Lower leg skin (tissue), 4 donors: ENCODE results near the gene DAO. TPM values are rescaled to one million over a fixed set of nuclear protein-coding genes. Genes with fewer than 3 reads are reported as not detected.

Experiments
- DNase-seq, 2 donors: peaks; one replicate each; pipeline ENCODE4 v3.0.0-alpha.2; 2019; ENCODE audit warnings: low spot score in 2 of 2
- H3K4me3 ChIP-seq: fragments of 200-600 bp; sonication (generic); 2 replicates; pipeline ENCODE4 v1.5.1; 2017; ENCODE audit warnings: mild to moderate bottlenecking, low read depth; ENCODE audit not compliant: poor library complexity, severe bottlenecking
- POLR2A ChIP-seq, 2 donors: fragments of 450-650 bp; IDR thresholded peaks; one replicate each; pipeline ENCODE4 v1.6.1; 2016 to 2017; ENCODE audit warnings: antibody characterized with exemption in 2 of 2, mild to moderate bottlenecking in 1 of 2, moderate library complexity in 1 of 2
- WGBS, 2 donors: methylation state at CpG; one replicate each; pipeline ENCODE4 v1.1.5; 2018; 5-methylcytosine and 5-hydroxymethylcytosine counted together
- intact Hi-C: fragments of 100-400 bp; cut with DNase I; formaldehyde crosslinking; loops from one replicate; pipeline ENCODE4 v1.15.0; 2023; ENCODE audit warnings: low total_unique reads
- total RNA-seq, 4 donors: library from RNA; depleted of rRNA; stranded (reverse); fragments of >200 nt; gene quantifications; one replicate each; pipeline ENCODE4 v1.1.0, GENCODE V29; 2016
- TF ChIP-seq, protein P1 (sequence below), 3 donors: fragments of 450-650 bp; IDR thresholded peaks; one replicate each; pipeline ENCODE4 v1.5.1; 2016; ENCODE audit warnings: antibody characterized with exemption in 3 of 3, mild to moderate bottlenecking in 3 of 3, moderate library complexity in 2 of 3

DAO gene
- total RNA-seq, 4 donors from 2014 or later = not detected

DNA sequence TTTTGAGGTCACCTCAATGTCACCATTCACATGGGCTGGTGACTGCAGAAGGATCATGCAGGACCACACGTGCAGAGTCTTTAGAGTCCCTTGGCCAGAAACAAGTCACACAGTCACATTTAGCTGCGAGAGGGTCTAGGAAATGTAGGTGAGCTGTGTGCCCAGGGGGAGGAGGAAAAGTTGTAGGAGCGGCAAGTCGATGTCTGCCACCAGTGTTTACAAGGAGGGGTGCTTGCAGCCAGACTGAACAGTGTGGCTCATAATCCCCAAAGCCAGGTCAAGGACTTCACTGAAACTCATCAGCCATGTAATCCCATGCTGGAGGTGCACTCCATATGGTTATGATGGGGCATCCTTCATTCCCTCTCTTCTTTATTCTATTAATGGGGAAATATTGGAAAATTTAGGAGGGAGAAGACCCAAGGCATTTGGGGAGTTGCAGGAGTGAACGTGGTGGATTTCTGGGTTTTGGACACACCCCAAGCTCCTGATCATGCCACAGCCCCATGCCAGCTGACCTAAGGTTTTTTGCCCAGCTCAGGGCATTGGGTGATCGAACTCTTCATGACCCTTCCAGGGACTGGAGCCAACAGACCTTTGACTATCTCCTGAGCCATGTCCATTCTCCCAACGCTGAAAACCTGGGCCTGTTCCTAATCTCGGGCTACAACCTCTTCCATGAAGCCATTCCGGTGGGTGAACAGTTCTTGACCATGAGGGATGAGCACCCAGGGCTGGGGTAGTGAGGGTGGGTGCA is 7.2 kb downstream of the DAO start:
- no peak overlapping the region for H3K4me3 ChIP-seq
- no peak for DNase-seq
- intact Hi-C loops = loop anchor here (10.0 kb wide), 1 partner anchor 58 kb away; no protein-coding TSS in a partner anchor
- TF ChIP-seq, protein P1, sequence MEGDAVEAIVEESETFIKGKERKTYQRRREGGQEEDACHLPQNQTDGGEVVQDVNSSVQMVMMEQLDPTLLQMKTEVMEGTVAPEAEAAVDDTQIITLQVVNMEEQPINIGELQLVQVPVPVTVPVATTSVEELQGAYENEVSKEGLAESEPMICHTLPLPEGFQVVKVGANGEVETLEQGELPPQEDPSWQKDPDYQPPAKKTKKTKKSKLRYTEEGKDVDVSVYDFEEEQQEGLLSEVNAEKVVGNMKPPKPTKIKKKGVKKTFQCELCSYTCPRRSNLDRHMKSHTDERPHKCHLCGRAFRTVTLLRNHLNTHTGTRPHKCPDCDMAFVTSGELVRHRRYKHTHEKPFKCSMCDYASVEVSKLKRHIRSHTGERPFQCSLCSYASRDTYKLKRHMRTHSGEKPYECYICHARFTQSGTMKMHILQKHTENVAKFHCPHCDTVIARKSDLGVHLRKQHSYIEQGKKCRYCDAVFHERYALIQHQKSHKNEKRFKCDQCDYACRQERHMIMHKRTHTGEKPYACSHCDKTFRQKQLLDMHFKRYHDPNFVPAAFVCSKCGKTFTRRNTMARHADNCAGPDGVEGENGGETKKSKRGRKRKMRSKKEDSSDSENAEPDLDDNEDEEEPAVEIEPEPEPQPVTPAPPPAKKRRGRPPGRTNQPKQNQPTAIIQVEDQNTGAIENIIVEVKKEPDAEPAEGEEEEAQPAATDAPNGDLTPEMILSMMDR (IDR thresholded peaks at IDR 0.05) = no peak
- no peak for TF ChIP-seq POLR2A (IDR thresholded peaks at IDR 0.05)
- 82 to 83% methylated on average over 9 of the region's 9 CpGs for WGBS, 2 donors

DNA sequence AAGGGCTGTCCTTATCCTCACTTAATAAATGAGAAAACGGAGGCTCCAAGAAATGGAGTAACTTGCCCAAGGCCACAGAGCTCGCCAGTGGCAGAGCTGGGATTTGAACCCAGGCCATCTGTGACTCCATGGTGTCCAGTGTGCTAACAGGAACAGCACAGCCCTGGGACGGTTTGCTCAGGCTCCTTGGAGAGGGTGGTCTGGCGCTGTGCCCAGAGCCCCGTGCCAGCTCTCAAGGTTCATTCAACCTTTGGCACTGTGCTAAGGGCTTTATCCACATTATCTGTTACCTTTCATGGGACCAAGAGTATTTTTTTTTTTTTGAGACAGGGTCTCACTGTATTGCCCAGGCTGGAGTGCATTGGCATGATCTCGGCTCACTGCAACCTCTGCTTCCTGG is 8.1 kb downstream of the DAO start:
- H3K4me3 ChIP-seq = no peak overlapping the region
- TF ChIP-seq, protein P1 (IDR thresholded peaks at IDR 0.05) = no peak
- no peak for TF ChIP-seq POLR2A (IDR thresholded peaks at IDR 0.05)
- intact Hi-C loops = loop anchor here (10.0 kb wide), 1 partner anchor 57 kb away; no protein-coding TSS in a partner anchor
- no peak for DNase-seq
- 50 to 59% methylated on average over 6 of the region's 6 CpGs for WGBS, 2 donors

DNA sequence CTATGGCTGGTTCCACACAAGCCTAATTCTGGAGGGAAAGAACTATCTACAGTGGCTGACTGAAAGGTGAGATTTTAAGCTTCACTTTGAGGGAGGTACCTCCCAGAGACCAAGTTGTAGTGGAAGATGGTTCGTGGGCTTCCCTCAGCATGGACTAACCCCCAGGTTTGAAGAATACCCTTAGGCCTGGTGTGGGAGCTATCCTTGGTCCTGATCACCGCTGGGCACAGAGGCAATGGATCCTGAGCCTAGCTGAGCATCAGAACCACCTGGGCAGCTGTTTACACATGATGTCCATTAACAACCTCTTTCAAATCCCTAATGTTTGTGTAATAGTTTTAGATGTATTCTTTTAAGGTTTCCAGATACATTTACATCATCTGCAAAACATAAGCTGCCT is 10.3 kb downstream of the DAO start:
- H3K4me3 ChIP-seq = no peak overlapping the region
- intact Hi-C loops = no loop called here
- WGBS, 2 donors = 66 to 67% methylated on average over 2 of the region's 2 CpGs
- DNase-seq = no peak
- TF ChIP-seq POLR2A (IDR thresholded peaks at IDR 0.05) = no peak
- TF ChIP-seq, protein P1 (IDR thresholded peaks at IDR 0.05) = no peak

DNA sequence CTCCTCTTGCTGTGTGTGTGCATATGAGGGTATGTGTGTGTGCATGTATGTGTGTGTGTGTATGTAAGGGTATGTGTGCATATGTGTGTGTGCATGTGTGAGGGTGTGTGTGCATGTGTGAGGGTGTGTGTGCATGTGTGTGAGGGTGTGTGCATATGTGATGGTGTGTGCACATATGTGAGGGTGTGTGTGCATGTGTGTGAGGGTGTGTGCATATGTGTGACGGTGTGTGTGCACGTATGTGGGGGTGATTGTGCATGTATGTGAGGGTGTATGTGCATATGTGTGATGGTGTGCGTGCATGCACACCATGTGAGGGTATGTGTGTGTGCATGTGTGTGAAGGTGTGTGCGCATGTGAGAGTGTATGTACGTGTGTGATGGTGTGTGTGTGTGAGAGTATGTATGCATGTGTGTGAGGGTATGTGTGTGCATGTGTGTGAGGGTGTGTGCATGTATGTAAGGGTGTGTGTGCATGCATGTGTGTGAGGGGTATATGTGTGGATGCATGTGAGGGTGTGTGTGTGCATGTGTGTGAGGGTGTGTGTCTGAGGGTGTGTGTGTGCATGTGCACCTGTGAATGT is 15.4 kb downstream of the DAO start:
- intact Hi-C loops = no loop called here
- no peak for TF ChIP-seq POLR2A (IDR thresholded peaks at IDR 0.05)
- WGBS, 2 donors = 67 to 74% methylated on average over 5 of the region's 5 CpGs
- H3K4me3 ChIP-seq = no peak overlapping the region
- DNase-seq = no peak

DNA sequence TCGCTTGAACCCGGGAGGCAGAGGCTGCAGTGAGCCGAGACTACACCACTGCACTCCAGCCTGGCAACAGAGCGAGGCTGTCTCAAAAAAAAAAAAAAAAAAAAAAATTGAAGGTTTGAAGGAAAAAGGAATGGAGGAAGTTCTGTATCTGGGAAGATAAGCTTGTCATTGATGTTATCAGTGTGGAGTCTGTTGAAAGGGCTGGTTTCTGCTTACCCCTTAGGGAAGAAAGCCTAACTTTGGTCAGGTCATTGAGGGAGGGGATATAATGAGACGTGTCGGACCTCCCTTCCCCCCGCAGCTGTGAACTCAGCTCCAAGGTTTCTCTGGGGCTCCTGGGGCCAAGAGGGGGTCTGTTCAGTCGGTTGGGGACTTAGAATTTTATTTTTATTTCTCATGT is 16.4 kb downstream of the DAO start:
- WGBS, 2 donors = 33 to 42% methylated on average over 8 of the region's 8 CpGs
- intact Hi-C loops = no loop called here
- H3K4me3 ChIP-seq = no peak overlapping the region
- TF ChIP-seq, protein P1 (IDR thresholded peaks at IDR 0.05) = no peak
- TF ChIP-seq POLR2A (IDR thresholded peaks at IDR 0.05) = no peak
- no peak for DNase-seq

DNA sequence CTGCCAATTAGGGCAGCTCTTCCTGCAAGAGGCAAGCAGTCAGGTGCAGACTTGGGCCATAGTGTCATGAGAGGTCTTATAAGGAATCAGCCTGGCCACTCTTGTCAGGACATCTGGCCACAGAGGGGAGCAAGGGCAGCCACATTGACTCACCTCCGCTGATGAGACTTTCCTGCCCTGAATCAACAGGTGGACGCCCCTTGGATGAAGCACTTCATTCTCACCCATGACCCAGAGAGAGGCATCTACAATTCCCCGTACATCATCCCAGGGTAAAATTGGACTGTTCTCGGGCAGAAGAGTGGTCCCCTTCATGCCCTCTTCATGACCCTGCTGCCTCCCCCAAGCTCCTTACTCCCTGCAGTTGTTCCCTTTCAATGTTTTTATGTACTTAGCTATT is 16.9 kb downstream of the DAO start:
- no peak overlapping the region for H3K4me3 ChIP-seq
- 89 to 90% methylated on average over 4 of the region's 4 CpGs for WGBS, 2 donors
- intact Hi-C loops = no loop called here
- no peak for DNase-seq
- TF ChIP-seq, protein P1 (IDR thresholded peaks at IDR 0.05) = no peak
- no peak for TF ChIP-seq POLR2A (IDR thresholded peaks at IDR 0.05)
